Gastroesophageal sphincter (tissue), 3 donors: ENCODE measurements around the gene CCDC171.

Source experiments
- POLR2A ChIP-seq, 2 donors: fragments of 450-650 bp; IDR thresholded peaks; one replicate each; pipeline ENCODE4 v1.6.1; 2017; ENCODE audit warnings: antibody characterized with exemption in 2 of 2, mild to moderate bottlenecking in 2 of 2, moderate library complexity in 1 of 2
- TF ChIP-seq, protein P1 (sequence below), 4 experiments: fragments of 200-600 bp in 2 of 4; fragments of 450-650 bp in 2 of 4; sonication (generic) in 1 of 4; IDR thresholded peaks; one replicate each; pipeline ENCODE4 v1.5.1; 2017 to 2019; ENCODE audit warnings: antibody characterized with exemption in 4 of 4, mild to moderate bottlenecking in 2 of 4, moderate library complexity in 2 of 4

DNA sequence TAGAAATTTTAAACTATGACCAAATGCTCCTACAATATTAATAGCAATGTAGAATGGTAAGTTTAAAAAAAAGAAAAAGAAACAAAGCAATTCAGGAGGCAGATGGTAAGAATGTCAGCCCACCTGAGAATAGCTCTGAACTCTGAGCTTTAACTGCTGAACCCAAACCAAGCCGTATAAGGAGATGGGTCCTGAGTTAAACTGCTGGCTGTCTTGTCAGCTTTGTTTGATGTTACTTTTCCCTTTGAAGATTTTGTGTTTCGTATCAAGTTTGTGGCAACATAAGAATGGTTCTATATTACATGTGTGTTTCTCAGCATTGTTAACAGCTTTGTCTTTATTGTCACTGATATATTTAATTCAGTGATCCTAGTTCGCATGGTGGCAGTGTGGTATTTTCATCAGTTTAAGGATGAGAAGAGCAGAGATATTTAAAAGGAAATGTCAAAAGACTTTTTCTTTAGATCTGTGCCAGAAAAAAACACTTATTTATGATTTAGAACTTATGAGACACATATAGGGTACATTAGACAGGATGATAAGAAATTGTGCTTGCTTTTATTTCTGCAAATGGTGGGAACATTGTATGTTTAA is 390.1 kb downstream of the CCDC171 start:
- TF ChIP-seq, protein P1, sequence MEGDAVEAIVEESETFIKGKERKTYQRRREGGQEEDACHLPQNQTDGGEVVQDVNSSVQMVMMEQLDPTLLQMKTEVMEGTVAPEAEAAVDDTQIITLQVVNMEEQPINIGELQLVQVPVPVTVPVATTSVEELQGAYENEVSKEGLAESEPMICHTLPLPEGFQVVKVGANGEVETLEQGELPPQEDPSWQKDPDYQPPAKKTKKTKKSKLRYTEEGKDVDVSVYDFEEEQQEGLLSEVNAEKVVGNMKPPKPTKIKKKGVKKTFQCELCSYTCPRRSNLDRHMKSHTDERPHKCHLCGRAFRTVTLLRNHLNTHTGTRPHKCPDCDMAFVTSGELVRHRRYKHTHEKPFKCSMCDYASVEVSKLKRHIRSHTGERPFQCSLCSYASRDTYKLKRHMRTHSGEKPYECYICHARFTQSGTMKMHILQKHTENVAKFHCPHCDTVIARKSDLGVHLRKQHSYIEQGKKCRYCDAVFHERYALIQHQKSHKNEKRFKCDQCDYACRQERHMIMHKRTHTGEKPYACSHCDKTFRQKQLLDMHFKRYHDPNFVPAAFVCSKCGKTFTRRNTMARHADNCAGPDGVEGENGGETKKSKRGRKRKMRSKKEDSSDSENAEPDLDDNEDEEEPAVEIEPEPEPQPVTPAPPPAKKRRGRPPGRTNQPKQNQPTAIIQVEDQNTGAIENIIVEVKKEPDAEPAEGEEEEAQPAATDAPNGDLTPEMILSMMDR (IDR thresholded peaks at IDR 0.05): no peak
- TF ChIP-seq POLR2A (IDR thresholded peaks at IDR 0.05): no peak
